ENCODE data around the gene GRIK4.

GRIK4 gene

GRCh38 chr11:120564573-120565311 lies 53.2 kb downstream of the GRIK4 start:
- TF ChIP-seq CTCF (conservative IDR thresholded peaks at IDR 0.05; ENCODE audit: low read length) = peak; percentile 28
- H3K4me3 ChIP-seq (ENCODE audit: low read length) = peak overlapping the region; percentile 40
- peak; percentile 41 for DNase-seq (ENCODE audit: low read depth)

- H3K4me3 ChIP-seq (ENCODE audit: low read length) = no peak overlapping the region
- no peak for DNase-seq (ENCODE audit: low read depth)
- TF ChIP-seq CTCF (conservative IDR thresholded peaks at IDR 0.05; ENCODE audit: low read length) = no peak
Measured at GRCh38 chr11:120565466-120566155, 54.1 kb downstream of the GRIK4 start.

GRCh38 chr11:120566176-120566575 lies 54.6 kb downstream of the GRIK4 start:
- no peak for DNase-seq (ENCODE audit: low read depth)
- no peak for TF ChIP-seq CTCF (conservative IDR thresholded peaks at IDR 0.05; ENCODE audit: low read length)
- no peak overlapping the region for H3K4me3 ChIP-seq (ENCODE audit: low read length)

GRCh38 chr11:120568572-120569307 lies 57.2 kb downstream of the GRIK4 start:
- no peak for TF ChIP-seq CTCF (conservative IDR thresholded peaks at IDR 0.05; ENCODE audit: low read length)
- DNase-seq (ENCODE audit: low read depth) = no peak
- no peak overlapping the region for H3K4me3 ChIP-seq (ENCODE audit: low read length)

- TF ChIP-seq CTCF (conservative IDR thresholded peaks at IDR 0.05; ENCODE audit: low read length) = no peak
- H3K4me3 ChIP-seq (ENCODE audit: low read length) = no peak overlapping the region
- no peak for DNase-seq (ENCODE audit: low read depth)
Measured at GRCh38 chr11:120569861-120570260, 58.3 kb downstream of the GRIK4 start.

- no peak for DNase-seq (ENCODE audit: low read depth)
- H3K4me3 ChIP-seq (ENCODE audit: low read length) = no peak overlapping the region
- TF ChIP-seq CTCF (conservative IDR thresholded peaks at IDR 0.05; ENCODE audit: low read length) = no peak
Measured at GRCh38 chr11:120571476-120571875, 59.9 kb downstream of the GRIK4 start.
